SU-DHL-6 (cell line): ENCODE data around the gene DLG2.

Source experiments
- H2AFZ ChIP-seq: fragments of 200-600 bp; sonication (generic); 2 replicates; pipeline ENCODE4 v1.6.1; 2014; ENCODE audit warnings: low read depth, mild to moderate bottlenecking, moderate library complexity, mixed read lengths, antibody characterized with exemption, low read length; ENCODE audit not compliant: severe bottlenecking
- H3F3A ChIP-seq: fragments of 200-600 bp; shearing (Covaris generic); 2 replicates; pipeline ENCODE4 v1.6.0; 2016; ENCODE audit warnings: antibody characterized with exemption, mild to moderate bottlenecking; ENCODE audit not compliant: insufficient read depth
- H3K27ac ChIP-seq: fragments of 200-600 bp; sonication (generic); 2 replicates; pipeline ENCODE4 v1.5.1; 2016; ENCODE audit warnings: low read depth, mild to moderate bottlenecking, low read length, moderate library complexity, mixed read lengths
- H3K27me3 ChIP-seq: fragments of 200-600 bp; sonication (generic), shearing (Covaris generic); 2 replicates; pipeline ENCODE4 v1.6.0; 2014; ENCODE audit warnings: mild to moderate bottlenecking, low read length
- H3K36me3 ChIP-seq: fragments of 200-600 bp; sonication (generic); 2 replicates; pipeline ENCODE4 v1.6.1; 2014; ENCODE audit warnings: mild to moderate bottlenecking, low read length, mixed read lengths
- H3K4me2 ChIP-seq: fragments of 300-600, 200-600 bp; shearing (Covaris generic), sonication (generic); 2 replicates; pipeline ENCODE4 v1.6.0; 2014; ENCODE audit warnings: low read length, low read depth, mild to moderate bottlenecking; ENCODE audit not compliant: poor library complexity, severe bottlenecking
- H3K4me3 ChIP-seq: fragments of 200-600 bp; sonication (generic); 2 replicates; pipeline ENCODE4 v1.5.1; 2014; ENCODE audit warnings: antibody characterized with exemption, low read length, mild to moderate bottlenecking, mixed read lengths; ENCODE audit not compliant: insufficient read depth, poor library complexity, severe bottlenecking
- H3K79me2 ChIP-seq: fragments of 200-600 bp; sonication (generic); 2 replicates; pipeline ENCODE4 v1.6.1; 2014; ENCODE audit warnings: mild to moderate bottlenecking, low read length, moderate library complexity; ENCODE audit not compliant: insufficient read depth
- H3K9ac ChIP-seq: fragments of 200-600 bp; sonication (generic); 2 replicates; pipeline ENCODE4 v1.7.0; 2014; ENCODE audit warnings: mild to moderate bottlenecking, low read length
- H3K9me2 ChIP-seq: fragments of 200-600 bp; sonication (generic); replicated peaks from 2 replicates; pipeline ENCODE4 v1.6.1; 2014; ENCODE audit warnings: low read length; ENCODE audit not compliant: insufficient read depth
- H3K9me3 ChIP-seq: fragments of 200-600 bp; sonication (generic); 2 replicates; pipeline ENCODE4 v1.6.1; 2014; ENCODE audit warnings: low read length, mixed read lengths; ENCODE audit not compliant: insufficient read depth
- H4K20me1 ChIP-seq: fragments of 200-600 bp; sonication (generic); 2 replicates; pipeline ENCODE4 v1.6.1; 2014; ENCODE audit warnings: low read depth, mild to moderate bottlenecking, antibody characterized with exemption, low read length, moderate library complexity, mixed read lengths
- CTCF ChIP-seq: fragments of 200-600 bp; sonication (generic); IDR thresholded peaks from one replicate; pipeline ENCODE4 v1.5.1; 2017; ENCODE audit warnings: antibody characterized with exemption, mild to moderate bottlenecking, low read length, moderate library complexity; ENCODE audit not compliant: insufficient read depth, poor library complexity, severe bottlenecking
- EZH2phosphoT487 ChIP-seq: fragments of 200-600 bp; sonication (generic), shearing (Covaris generic); conservative IDR thresholded peaks from 2 replicates; pipeline ENCODE4 v1.6.1; 2018; ENCODE audit warnings: mild to moderate bottlenecking, antibody characterized with exemption, low read length, moderate library complexity, mixed read lengths

The DLG2 gene

GRCh38 chr11:83663988-83664387 lies 1963.2 kb downstream of the DLG2 start:
- Histone ChIP-seq H3K4me3 (no peak overlapping the region), H3K9me2 (no peaks in the 10 kb centered on the region), H3K4me2 (no peak overlapping the region), H3K36me3 (no peaks in the 10 kb centered on the region), H3K9ac (no peak overlapping the region), H3K9me3 (no peaks in the 10 kb centered on the region), H3K27ac (no peak overlapping the region), H3K27me3 (no peaks in the 10 kb centered on the region), H3F3A (no peaks in the 10 kb centered on the region), H4K20me1 (no peaks in the 10 kb centered on the region), H2AFZ (no peak overlapping the region), H3K79me2 (no peaks in the 10 kb centered on the region)
- TF ChIP-seq CTCF (no peak), EZH2phosphoT487 (no peak)

- H4K20me1 ChIP-seq, result no peaks in the 10 kb centered on the region
- no peaks in the 10 kb centered on the region for H3F3A ChIP-seq
- no peaks in the 10 kb centered on the region for H3K9me2 ChIP-seq
- no peak overlapping the region for H3K4me2 ChIP-seq
- H3K36me3 ChIP-seq, result no peaks in the 10 kb centered on the region
- no peaks in the 10 kb centered on the region for H3K9me3 ChIP-seq
- H3K9ac ChIP-seq, result no peak overlapping the region
- no peak overlapping the region for H3K4me3 ChIP-seq
- no peak overlapping the region for H2AFZ ChIP-seq
- no peak overlapping the region for H3K27ac ChIP-seq
- no peaks in the 10 kb centered on the region for H3K79me2 ChIP-seq
- no peaks in the 10 kb centered on the region for H3K27me3 ChIP-seq
- TF ChIP-seq CTCF (no peak), EZH2phosphoT487 (no peak)
These were observed 1963.7 kb downstream of the DLG2 start for GRCh38 chr11:83663446-83663845.

GRCh38 chr11:83662494-83662893 lies 1964.7 kb downstream of the DLG2 start:
- H4K20me1 ChIP-seq, result no peaks in the 10 kb centered on the region
- H3K36me3 ChIP-seq, result no peaks in the 10 kb centered on the region
- H3K27ac ChIP-seq, result no peak overlapping the region
- no peaks in the 10 kb centered on the region for H3K9me2 ChIP-seq
- H3K4me2 ChIP-seq, result no peak overlapping the region
- H2AFZ ChIP-seq, result no peak overlapping the region
- no peaks in the 10 kb centered on the region for H3K27me3 ChIP-seq
- no peak for TF ChIP-seq EZH2phosphoT487
- TF ChIP-seq CTCF, result no peak
- H3K9me3 ChIP-seq, result no peaks in the 10 kb centered on the region
- no peaks in the 10 kb centered on the region for H3F3A ChIP-seq
- H3K4me3 ChIP-seq, result no peak overlapping the region
- H3K9ac ChIP-seq, result no peak overlapping the region
- H3K79me2 ChIP-seq, result no peaks in the 10 kb centered on the region
